ENCODE data around the gene POLD4.

The POLD4 gene

DNA sequence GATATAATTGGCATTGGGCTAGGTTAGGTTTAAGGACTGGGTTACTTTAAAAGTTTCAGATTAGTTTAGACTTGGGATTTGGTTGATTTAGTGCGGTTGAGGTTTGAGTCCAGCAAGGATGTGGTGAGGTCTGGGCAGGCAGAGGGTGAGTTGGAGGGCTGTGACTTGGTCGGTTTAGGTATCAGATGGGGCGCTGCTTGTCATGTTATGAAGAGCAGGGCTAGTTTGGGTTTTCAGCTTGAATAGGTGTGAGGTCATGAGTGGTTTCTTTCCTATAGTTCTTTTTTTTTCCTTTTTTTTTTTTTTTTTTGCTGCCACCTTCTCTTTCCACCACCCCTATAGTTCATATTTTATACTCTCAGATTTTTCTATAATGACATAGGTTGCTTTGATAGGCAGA is 15.3 kb upstream of the POLD4 start:
- Histone ChIP-seq H3K9ac (no peak overlapping the region), H3K4me1 (ENCODE audit: low read depth, poor library complexity, severe bottlenecking) (peaks cover 26% of the 10 kb centered on the region)

GRCh38 chr11:67367761-67368227 is 14.4 kb upstream of the POLD4 start:
- H3K4me3 ChIP-seq (IDR thresholded peaks at IDR 0.05; ENCODE audit: insufficient read depth, low read depth, low read length): no peak overlapping the region
- peaks cover 13% of the 10 kb centered on the region for H3K27me3 ChIP-seq (ENCODE audit: insufficient read depth, low read depth)
- H3K9ac ChIP-seq: no peak overlapping the region
- H3K27ac ChIP-seq: no peak overlapping the region
- H4K20me1 ChIP-seq (ENCODE audit: insufficient read depth): no peaks in the 10 kb centered on the region
- no peaks in the 10 kb centered on the region for H3K36me3 ChIP-seq (ENCODE audit: insufficient read depth)
- peaks cover 26% of the 10 kb centered on the region for H3K4me1 ChIP-seq (ENCODE audit: low read depth, poor library complexity, severe bottlenecking)
- TF ChIP-seq CTCF (conservative IDR thresholded peaks at IDR 0.05; ENCODE audit: low read depth, low read length): no peak
- no peak overlapping the region for H3K4me2 ChIP-seq
- H2AFZ ChIP-seq (ENCODE audit: low read depth): no peak overlapping the region
- no peaks in the 10 kb centered on the region for H3K79me2 ChIP-seq (ENCODE audit: insufficient read depth, low read depth)

More for the DNA sequence above, 15.3 kb upstream of the POLD4 start:
- Histone ChIP-seq H3K36me3 (ENCODE audit: insufficient read depth) (no peaks in the 10 kb centered on the region), H4K20me1 (ENCODE audit: insufficient read depth) (no peaks in the 10 kb centered on the region), H2AFZ (ENCODE audit: low read depth) (no peak overlapping the region), H3K27ac (no peak overlapping the region), H3K27me3 (ENCODE audit: insufficient read depth, low read depth) (peaks cover 13% of the 10 kb centered on the region), H3K79me2 (ENCODE audit: insufficient read depth, low read depth) (no peaks in the 10 kb centered on the region), H3K4me2 (peak overlapping the region; percentile 25; the same call in 1 of the 2 replicates), H3K4me3 (IDR thresholded peaks at IDR 0.05; ENCODE audit: insufficient read depth, low read depth, low read length) (no peak overlapping the region)
- no peak for TF ChIP-seq CTCF (conservative IDR thresholded peaks at IDR 0.05; ENCODE audit: low read depth, low read length)

- peaks cover 12% of the 10 kb centered on the region for H3K27me3 ChIP-seq (ENCODE audit: insufficient read depth, low read depth)
- no peak overlapping the region for H3K9ac ChIP-seq
- H3K4me1 ChIP-seq (ENCODE audit: low read depth, poor library complexity, severe bottlenecking): peaks cover 26% of the 10 kb centered on the region
- no peak overlapping the region for H3K27ac ChIP-seq
- H2AFZ ChIP-seq (ENCODE audit: low read depth): no peak overlapping the region
- no peaks in the 10 kb centered on the region for H4K20me1 ChIP-seq (ENCODE audit: insufficient read depth)
- H3K36me3 ChIP-seq (ENCODE audit: insufficient read depth): no peaks in the 10 kb centered on the region
- no peak for TF ChIP-seq CTCF (conservative IDR thresholded peaks at IDR 0.05; ENCODE audit: low read depth, low read length)
- H3K79me2 ChIP-seq (ENCODE audit: insufficient read depth, low read depth): no peaks in the 10 kb centered on the region
- H3K4me3 ChIP-seq (IDR thresholded peaks at IDR 0.05; ENCODE audit: insufficient read depth, low read depth, low read length): no peak overlapping the region
- no peak overlapping the region for H3K4me2 ChIP-seq
These were observed 13.8 kb upstream of the POLD4 start for GRCh38 chr11:67366961-67367760.

DNA sequence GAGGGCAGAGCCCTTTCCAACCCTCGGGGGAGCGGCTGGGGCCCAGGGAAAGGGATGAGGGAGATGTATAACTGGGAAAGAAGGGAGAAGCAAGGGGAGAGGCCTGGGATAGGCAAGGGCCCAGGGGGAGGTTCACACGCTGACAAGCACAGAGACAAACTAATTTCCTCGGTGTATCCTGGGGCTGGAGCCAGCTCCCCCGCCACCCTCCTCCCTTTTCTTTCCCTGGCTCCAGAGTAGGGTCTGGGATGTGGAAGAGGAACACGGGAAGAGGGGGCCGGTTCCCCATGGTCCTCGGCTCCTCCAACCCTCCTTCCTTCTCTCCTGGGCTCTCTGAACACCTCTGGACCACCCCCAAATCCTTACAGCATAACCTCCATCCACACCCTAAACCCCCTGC is 13.2 kb upstream of the POLD4 start:
- Histone ChIP-seq H3K4me2 (no peak overlapping the region), H4K20me1 (ENCODE audit: insufficient read depth) (no peaks in the 10 kb centered on the region), H3K79me2 (ENCODE audit: insufficient read depth, low read depth) (no peaks in the 10 kb centered on the region), H3K9ac (no peak overlapping the region), H3K27ac (no peak overlapping the region), H2AFZ (ENCODE audit: low read depth) (no peak overlapping the region), H3K4me3 (IDR thresholded peaks at IDR 0.05; ENCODE audit: insufficient read depth, low read depth, low read length) (no peak overlapping the region), H3K36me3 (ENCODE audit: insufficient read depth) (no peaks in the 10 kb centered on the region), H3K4me1 (ENCODE audit: low read depth, poor library complexity, severe bottlenecking) (peaks cover 25% of the 10 kb centered on the region), H3K27me3 (ENCODE audit: insufficient read depth, low read depth) (peaks cover 6% of the 10 kb centered on the region; the same call in 1 of the 2 replicates)
- no peak for TF ChIP-seq CTCF (conservative IDR thresholded peaks at IDR 0.05; ENCODE audit: low read depth, low read length)
